Hepatocyte (in vitro differentiated cells): ENCODE measurements around the gene WDTC1. TPM values are rescaled to one million over a fixed set of nuclear protein-coding genes. Genes with fewer than 3 reads are reported as not detected.
A peak's percentile ranks its signal among the peaks of the same experiment; 100 is the strongest.
"Not testable (repeated sequence)": the region's sequence is repeated elsewhere in the genome, so short reads cannot be mapped to it uniquely, and the experiment has no call there.

Source experiments
- DNase-seq: peaks from one replicate; pipeline ENCODE4 v3.0.0-alpha.2; 2016; ENCODE audit warnings: low spot score
- H2AFZ ChIP-seq: fragments of 200-600 bp; sonication (generic); 2 replicates; pipeline ENCODE4 v1.6.0; 2016; ENCODE audit warnings: antibody characterized with exemption, mild to moderate bottlenecking
- H3K27ac ChIP-seq: fragments of 200-600 bp; sonication (generic); 2 replicates; pipeline ENCODE4 v1.5.1; 2016; ENCODE audit warnings: mild to moderate bottlenecking
- H3K27me3 ChIP-seq: fragments of 200-600 bp; sonication (generic); 2 replicates; pipeline ENCODE4 v1.6.1; 2016
- H3K36me3 ChIP-seq: fragments of 200-600 bp; sonication (generic); replicated peaks from 2 replicates; pipeline ENCODE4 v1.5.1; 2016; ENCODE audit warnings: low read depth; ENCODE audit not compliant: insufficient read depth
- H3K4me1 ChIP-seq: fragments of 200-600 bp; sonication (generic); 2 replicates; pipeline ENCODE4 v1.5.1; 2016; ENCODE audit warnings: mild to moderate bottlenecking, moderate library complexity; ENCODE audit not compliant: insufficient read depth
- H3K4me2 ChIP-seq: fragments of 200-600 bp; sonication (generic); 2 replicates; pipeline ENCODE4 v1.6.0; 2016
- H3K4me3 ChIP-seq: fragments of 200-600 bp; sonication (generic); 2 replicates; pipeline ENCODE4 v1.5.1; 2016; ENCODE audit warnings: mild to moderate bottlenecking
- H3K79me2 ChIP-seq: fragments of 200-600 bp; sonication (generic); 2 replicates; pipeline ENCODE4 v1.6.0; 2017; ENCODE audit warnings: mild to moderate bottlenecking
- H3K9me2 ChIP-seq: fragments of 200-600 bp; sonication (generic); replicated peaks from 2 replicates; pipeline ENCODE4 v1.6.0; 2017; ENCODE audit warnings: mild to moderate bottlenecking; ENCODE audit not compliant: insufficient read depth
- H3K9me3 ChIP-seq: fragments of 200-600 bp; sonication (generic); 2 replicates; pipeline ENCODE4 v1.5.1; 2016; ENCODE audit warnings: low read depth, mild to moderate bottlenecking
- H4K20me1 ChIP-seq: fragments of 200-600 bp; sonication (generic); 2 replicates; pipeline ENCODE4 v1.6.0; 2016; ENCODE audit warnings: mild to moderate bottlenecking; ENCODE audit not compliant: insufficient read depth, poor library complexity, severe bottlenecking
- CTCF ChIP-seq: fragments of 200-600 bp; sonication (generic); IDR thresholded peaks from 2 replicates; pipeline ENCODE4 v1.5.1; 2016; ENCODE audit warnings: antibody characterized with exemption, mild to moderate bottlenecking; ENCODE audit not compliant: poor library complexity
- EZH2 ChIP-seq: fragments of 200-600 bp; sonication (generic); IDR thresholded peaks from 2 replicates; pipeline ENCODE4 v1.6.1; 2016; ENCODE audit warnings: antibody characterized with exemption, mild to moderate bottlenecking, borderline replicate concordance
- EZH2phosphoT487 ChIP-seq: fragments of 200-600 bp; sonication (generic); IDR thresholded peaks from one replicate; pipeline ENCODE4 v1.6.1; 2018; ENCODE audit warnings: antibody characterized with exemption, mild to moderate bottlenecking, low read depth, moderate library complexity; ENCODE audit not compliant: unreplicated experiment, severe bottlenecking
- WGBS: methylation state at CpG from one replicate; pipeline ENCODE4 v1.1.6; 2016; ENCODE audit warnings: low lambda C conversion rate; ENCODE audit errors: missing lambda C conversion rate; 5-methylcytosine and 5-hydroxymethylcytosine counted together
- polyA plus RNA-seq: library from polyadenylated mRNA; unstranded; fragments of >200 nt; fragmentation: Nextera tagmentation; extraction: Ambion mirVana; gene quantifications from 2 replicates; pipeline ENCODE4 v1.2.1, GENCODE V29; 2016
- total RNA-seq: library from RNA; depleted of rRNA; stranded (reverse); fragments of >200 nt; gene quantifications from 2 replicates; pipeline ENCODE4 v1.2.3, GENCODE V29; 2014

The WDTC1 gene
- total and polyA plus RNA-seq, 2 experiments from 2014 or later: 11.0 to 22.8 TPM

GRCh38 chr1:27275696-27276095 is 41.3 kb downstream of the WDTC1 start:
- no peak overlapping the region for H2AFZ ChIP-seq
- H3K4me2 ChIP-seq: no peak overlapping the region
- no peaks in the 10 kb centered on the region for H4K20me1 ChIP-seq
- no peak overlapping the region for H3K27ac ChIP-seq
- H3K9me3 ChIP-seq: no peaks in the 10 kb centered on the region
- H3K79me2 ChIP-seq: no peaks in the 10 kb centered on the region
- H3K36me3 ChIP-seq: no peaks in the 10 kb centered on the region
- H3K27me3 ChIP-seq: no peaks in the 10 kb centered on the region
- no peak overlapping the region for H3K4me3 ChIP-seq
- no peak for TF ChIP-seq EZH2
- TF ChIP-seq EZH2phosphoT487: no peak
- no peak for TF ChIP-seq CTCF
- H3K4me1 ChIP-seq: no peaks in the 10 kb centered on the region
- H3K9me2 ChIP-seq: no peaks in the 10 kb centered on the region
- no peak for DNase-seq
- 83% methylated on average over 3 of the region's 3 CpGs for WGBS

- WGBS: 53% methylated on average over 11 of the region's 11 CpGs
- peak; percentile 84 for TF ChIP-seq CTCF
- no peak for TF ChIP-seq EZH2phosphoT487
- DNase-seq: peak; percentile 94
- Histone ChIP-seq H3K4me1 (no peaks in the 10 kb centered on the region), H3K36me3 (no peaks in the 10 kb centered on the region), H3K27ac (peak overlapping the region; percentile 17), H3K9me3 (no peaks in the 10 kb centered on the region), H3K9me2 (no peaks in the 10 kb centered on the region), H3K4me2 (no peak overlapping the region), H4K20me1 (no peaks in the 10 kb centered on the region), H3K4me3 (no peak overlapping the region), H2AFZ (no peak overlapping the region), H3K79me2 (no peaks in the 10 kb centered on the region), H3K27me3 (no peaks in the 10 kb centered on the region)
These were observed 50.2 kb downstream of the WDTC1 start for GRCh38 chr1:27284425-27285273.

GRCh38 chr1:27285274-27285660 is 50.8 kb downstream of the WDTC1 start:
- Histone ChIP-seq H3K36me3 (no peaks in the 10 kb centered on the region), H3K27me3 (no peaks in the 10 kb centered on the region), H3K27ac (no peak overlapping the region), H2AFZ (no peak overlapping the region), H3K79me2 (no peaks in the 10 kb centered on the region), H4K20me1 (no peaks in the 10 kb centered on the region), H3K9me2 (no peaks in the 10 kb centered on the region), H3K4me3 (no peak overlapping the region), H3K4me1 (no peaks in the 10 kb centered on the region), H3K4me2 (no peak overlapping the region), H3K9me3 (no peaks in the 10 kb centered on the region)
- DNase-seq: no peak
- 85% methylated on average over 2 of the region's 2 CpGs for WGBS
- TF ChIP-seq EZH2 (no peak), CTCF (no peak), EZH2phosphoT487 (no peak)

GRCh38 chr1:27285821-27286220 is 51.4 kb downstream of the WDTC1 start:
- not testable (repeated sequence) for H3K36me3 ChIP-seq, H3K4me3 ChIP-seq, H3K4me2 ChIP-seq, H3K9me3 ChIP-seq, H4K20me1 ChIP-seq, H3K79me2 ChIP-seq, H3K4me1 ChIP-seq, H3K27me3 ChIP-seq, H2AFZ ChIP-seq, H3K27ac ChIP-seq, DNase-seq, H3K9me2 ChIP-seq
- WGBS: 97% methylated on average over 7 of the region's 7 CpGs

GRCh38 chr1:27289125-27289524 is 54.7 kb downstream of the WDTC1 start:
- H3K9me3 ChIP-seq, H3K79me2 ChIP-seq, H3K4me1 ChIP-seq, H4K20me1 ChIP-seq, H3K9me2 ChIP-seq, H2AFZ ChIP-seq, H3K4me2 ChIP-seq, H3K4me3 ChIP-seq, DNase-seq, H3K27me3 ChIP-seq, H3K36me3 ChIP-seq, H3K27ac ChIP-seq: not testable (repeated sequence)
- 100% methylated on average over 2 of the region's 29 CpGs for WGBS
